Glomerular endothelial cell (primary cell): ENCODE results near the gene MAK. TPM values are rescaled to one million over a fixed set of nuclear protein-coding genes. Genes with fewer than 3 reads are reported as not detected.
"Not testable (repeated sequence)": the region's sequence is repeated elsewhere in the genome, so short reads cannot be mapped to it uniquely, and the experiment has no call there.

Source experiments
- DNase-seq: peaks from one replicate; pipeline ENCODE4 v3.0.0-alpha.2; 2011; ENCODE audit warnings: low read depth, low spot score; ENCODE audit errors: extremely low read depth
- total RNA-seq: library from RNA; depleted of rRNA; stranded (reverse); fragments of >200 nt; gene quantifications from 2 replicates; pipeline ENCODE4 v1.2.3, GENCODE V29; 2015

Gene MAK
- total RNA-seq, 1 donor from 2014 or later = not detected

- no peak for DNase-seq
Observed at GRCh38 chr6:10854922-10855632, 16.7 kb upstream of the MAK start.

GRCh38 chr6:10853849-10854300 lies 15.5 kb upstream of the MAK start:
- DNase-seq = not testable (repeated sequence)

- no peak for DNase-seq
Observed at GRCh38 chr6:10852361-10852960, 14.1 kb upstream of the MAK start.

- no peak for DNase-seq
Observed at GRCh38 chr6:10850728-10851127, 12.4 kb upstream of the MAK start.

DNA sequence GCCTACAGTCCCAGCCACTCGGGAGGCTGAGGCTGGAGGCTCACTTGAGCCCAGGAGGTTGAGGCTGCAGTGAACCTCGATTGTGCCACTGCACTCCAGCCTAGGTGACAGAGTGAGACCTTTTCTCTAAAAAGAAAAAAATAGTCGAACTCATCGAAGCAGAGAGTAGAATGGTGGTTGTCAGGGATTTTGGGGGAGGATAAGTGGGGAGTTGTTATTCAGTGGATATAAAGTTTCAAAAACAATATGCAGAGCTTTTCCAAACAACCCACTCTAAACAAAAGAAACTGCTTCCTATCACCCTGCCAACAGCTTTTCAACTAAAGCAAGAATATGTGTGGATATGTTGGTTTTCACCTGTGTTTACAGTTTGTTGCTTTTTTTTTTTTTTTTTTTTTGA lies 11.6 kb upstream of the MAK start:
- DNase-seq = no peak

DNA sequence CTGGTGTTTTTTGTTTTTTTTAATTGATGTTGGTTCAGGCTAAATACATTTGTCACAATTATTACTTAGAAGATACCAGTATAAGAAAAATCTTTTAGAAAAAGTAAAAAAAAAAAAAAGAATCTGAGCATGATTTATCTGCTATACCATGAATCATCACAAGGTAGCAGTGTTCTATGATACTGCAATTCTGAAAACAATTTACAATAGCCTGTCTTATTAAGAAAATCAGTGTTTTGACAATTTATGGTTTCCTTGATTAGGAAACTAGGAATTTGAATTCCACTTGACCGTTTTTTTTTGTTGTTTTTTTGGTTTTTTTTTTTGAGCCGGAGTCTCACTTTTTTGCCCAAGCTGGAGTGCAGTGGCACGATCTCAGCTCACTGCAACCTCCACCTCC lies 9.3 kb upstream of the MAK start:
- no peak for DNase-seq

DNA sequence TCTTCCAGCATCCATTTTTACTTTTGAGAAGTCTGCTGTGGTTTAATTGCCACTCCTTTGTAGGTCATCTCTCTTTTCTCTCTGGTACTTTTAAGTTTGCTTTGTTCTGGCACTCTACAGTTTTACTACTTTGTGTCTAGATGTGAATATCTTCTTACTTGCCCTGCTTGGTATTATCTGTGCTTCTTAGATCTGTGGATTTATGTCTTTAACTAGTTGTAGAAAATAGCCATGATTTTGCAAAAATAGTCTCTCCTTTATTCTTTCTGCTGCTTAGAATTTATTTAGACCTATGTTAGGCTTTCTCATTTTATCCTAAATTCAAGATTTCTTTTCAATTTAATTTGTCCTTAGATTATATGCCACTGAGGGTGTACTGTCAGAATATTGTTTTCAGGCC lies 5.2 kb upstream of the MAK start:
- DNase-seq = no peak

- no peak for DNase-seq
Observed at GRCh38 chr6:10838794-10839333, 525 bp upstream of the MAK start.

DNA sequence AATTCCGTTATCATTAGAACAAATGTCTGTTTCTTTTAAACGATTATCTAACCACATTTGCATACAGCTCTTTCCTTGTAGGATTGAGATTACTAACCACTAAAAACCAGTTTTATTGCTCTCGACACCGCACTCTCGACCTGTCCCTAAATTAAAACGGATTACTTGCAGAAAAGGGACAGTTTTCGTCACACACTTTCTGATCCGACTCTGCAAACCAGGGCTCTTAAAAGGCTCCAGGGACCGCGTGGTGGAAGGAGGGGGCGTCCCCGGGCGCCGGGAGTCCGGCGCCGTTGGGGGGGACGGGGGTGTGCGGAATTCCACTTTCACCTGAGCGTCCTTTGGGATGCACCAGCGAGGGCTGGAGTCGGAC lies 731 bp downstream of the MAK start:
- no peak for DNase-seq

DNA sequence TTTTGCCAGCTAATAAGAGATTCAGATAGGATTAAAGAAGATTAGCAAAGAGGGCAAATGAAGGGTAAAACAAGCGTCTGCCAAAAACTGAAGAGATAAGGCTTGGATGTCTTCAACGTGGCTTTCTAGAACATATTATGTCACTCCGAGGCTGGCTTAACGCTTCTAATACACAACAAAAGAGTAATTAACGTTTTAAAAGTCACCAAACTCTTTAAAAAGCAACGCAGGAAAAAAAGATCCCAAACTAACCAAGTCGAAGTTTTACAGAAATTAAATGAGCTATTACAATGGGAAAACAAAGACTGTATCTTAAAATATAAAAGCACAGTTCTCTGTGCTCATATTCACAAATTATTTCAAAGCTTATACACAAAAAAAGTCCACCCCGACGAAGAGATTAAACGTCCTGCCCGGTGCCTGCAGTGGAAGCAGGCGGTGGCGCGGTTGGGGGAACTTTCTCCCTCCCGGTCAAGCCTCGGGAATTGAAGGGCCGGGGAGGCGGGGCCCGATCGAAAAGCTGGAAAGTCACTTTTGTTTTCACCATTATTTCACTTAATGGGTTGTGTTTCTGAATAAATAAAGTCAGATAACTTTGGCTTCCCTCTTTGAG lies 1.2 kb downstream of the MAK start:
- no peak for DNase-seq

DNA sequence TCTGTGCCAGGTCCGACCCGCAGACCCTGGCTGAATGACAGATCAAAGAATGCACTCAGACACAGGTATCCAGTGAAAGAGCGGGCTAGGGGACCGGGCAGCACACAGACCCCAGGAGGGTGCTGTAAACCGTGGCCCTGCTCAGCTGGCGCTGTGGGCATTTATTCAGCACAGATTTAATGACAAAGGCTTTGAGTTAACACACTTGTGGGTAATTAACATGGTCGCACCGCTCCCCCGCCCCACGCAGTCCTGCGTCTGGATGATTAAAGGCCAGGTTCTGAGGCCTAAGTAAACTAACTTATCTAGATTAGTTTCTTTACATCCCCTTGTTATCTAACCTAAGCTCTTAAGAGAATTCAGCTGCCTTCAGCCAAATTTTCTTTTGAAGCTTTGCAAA lies 3.5 kb downstream of the MAK start:
- DNase-seq = no peak

GRCh38 chr6:10831609-10832008 lies 6.7 kb downstream of the MAK start:
- no peak for DNase-seq

DNA sequence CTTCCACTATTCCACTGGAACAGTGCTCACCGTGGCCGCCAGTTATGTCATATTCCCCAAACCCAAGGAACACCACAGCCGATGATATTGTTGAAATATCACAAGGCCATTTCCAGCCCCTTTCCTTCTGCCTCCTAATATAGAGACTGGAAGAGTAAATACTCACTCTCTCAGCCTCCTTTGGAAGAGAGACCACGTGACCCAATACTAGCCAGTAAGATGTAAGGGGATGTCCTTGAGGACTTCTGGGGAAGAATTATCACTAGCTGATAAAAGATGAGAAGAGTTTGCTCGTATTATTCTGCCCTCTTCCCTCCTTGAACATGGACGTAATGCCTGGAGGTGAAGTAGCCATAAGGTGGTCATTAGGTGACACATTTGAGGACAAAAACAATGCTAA lies 13.5 kb downstream of the MAK start:
- no peak for DNase-seq

DNA sequence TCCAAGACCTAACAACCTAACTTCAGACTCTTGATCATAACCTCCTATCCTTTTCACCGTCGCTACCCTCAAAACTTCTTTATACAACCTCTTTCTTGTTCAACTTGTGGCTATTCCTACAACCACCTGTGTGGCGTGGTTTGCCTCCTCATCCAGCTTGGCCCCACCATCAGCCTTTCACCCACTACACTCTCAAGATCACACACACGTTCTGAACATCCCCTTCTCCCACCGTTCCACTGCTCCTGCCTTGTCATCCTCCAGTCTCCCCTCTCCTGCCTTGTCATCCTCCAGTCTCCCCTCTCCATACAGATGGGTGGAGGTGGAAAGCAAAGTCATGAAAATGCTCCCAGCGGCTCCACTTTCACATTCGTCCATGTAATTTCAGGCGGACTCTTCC lies 14.0 kb downstream of the MAK start:
- DNase-seq = no peak

- DNase-seq = not testable (repeated sequence)
Observed at GRCh38 chr6:10814176-10814575, 24.2 kb downstream of the MAK start.

GRCh38 chr6:10809098-10809497 lies 29.2 kb downstream of the MAK start:
- no peak for DNase-seq

DNA sequence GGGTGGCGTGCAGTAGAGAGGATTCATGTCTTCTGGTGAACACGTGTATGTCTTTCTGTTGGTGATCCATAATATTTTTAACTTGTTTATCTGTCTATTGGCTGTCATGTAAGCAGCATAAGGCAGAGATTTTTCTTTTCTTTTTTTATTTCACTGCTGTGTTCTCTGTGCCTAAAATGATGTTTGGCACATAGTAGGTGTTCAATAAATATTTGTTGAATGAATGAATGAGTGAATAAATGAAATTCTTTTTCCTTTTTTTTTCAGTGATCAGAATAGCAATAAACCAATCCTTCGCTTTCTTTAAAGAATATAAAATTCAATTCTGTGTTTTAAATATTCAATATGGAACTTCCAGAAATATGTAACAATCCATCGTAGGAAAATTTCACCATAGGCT lies 30.0 kb downstream of the MAK start:
- DNase-seq = no peak

DNA sequence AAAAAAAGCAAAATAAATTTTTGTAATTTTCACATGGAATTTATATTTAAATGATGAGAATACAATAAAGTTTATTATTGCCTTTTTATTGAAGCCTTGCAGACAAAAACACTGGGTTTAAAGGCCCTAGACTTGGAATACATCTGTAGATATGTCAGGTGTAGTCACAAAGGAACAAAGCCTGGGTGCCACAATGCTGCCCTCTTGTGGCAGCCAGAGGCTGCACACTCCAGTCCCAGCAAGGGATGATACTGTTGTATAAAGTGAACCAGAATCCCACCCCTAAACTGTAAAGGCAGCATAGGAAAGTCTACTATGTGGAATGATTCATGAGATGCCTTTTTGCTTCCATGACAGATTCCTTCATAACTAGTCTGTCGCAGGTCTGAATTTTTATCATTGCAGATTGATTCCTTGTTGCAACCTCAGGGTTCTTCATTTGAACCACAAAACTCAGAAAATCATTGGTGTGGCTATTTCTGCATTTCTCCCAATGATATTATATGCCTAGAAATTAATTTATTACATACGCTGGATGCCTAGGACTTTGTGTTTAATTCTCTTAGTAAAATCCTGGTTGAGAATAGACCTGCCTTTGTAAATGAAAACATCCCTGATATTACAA lies 37.0 kb downstream of the MAK start:
- DNase-seq = peak; percentile 34

- no peak for DNase-seq
Observed at GRCh38 chr6:10800810-10801209, 37.5 kb downstream of the MAK start.

DNA sequence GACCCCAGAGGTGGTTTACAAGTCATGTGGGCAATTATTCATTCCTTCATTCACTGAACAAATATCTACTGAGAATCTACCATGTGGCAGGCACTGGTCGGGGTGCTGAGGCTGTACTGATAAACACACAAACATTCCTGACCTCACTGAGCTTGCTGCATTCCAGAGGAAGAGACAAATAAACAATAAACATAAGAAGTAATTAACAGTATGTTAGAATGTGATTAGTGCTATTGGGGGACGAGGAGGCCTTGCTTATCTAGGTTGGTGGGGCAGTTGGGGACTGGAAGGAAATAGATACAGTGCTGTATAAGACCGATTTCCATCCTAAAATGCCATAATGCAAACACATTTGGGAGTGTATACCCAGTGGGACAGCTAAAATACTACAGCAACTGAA lies 44.1 kb downstream of the MAK start:
- no peak for DNase-seq

DNA sequence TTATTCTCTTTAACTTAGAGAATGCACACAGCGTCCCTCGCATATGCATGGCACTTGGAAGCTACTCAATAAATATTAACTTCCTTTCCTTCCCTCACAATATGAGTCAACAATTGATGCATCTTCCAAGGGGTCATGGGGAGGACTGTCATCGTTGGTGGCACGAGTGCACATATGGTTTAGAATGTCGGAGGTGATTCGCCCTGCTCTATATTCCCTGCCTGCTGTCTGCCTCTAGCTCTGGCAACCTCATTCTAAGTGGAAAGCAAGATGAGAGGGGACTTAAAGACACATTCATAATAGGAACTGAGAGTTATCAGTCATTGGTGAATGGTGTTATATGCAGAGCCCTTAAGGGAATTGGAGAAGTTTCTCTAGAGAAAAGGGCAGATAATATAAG lies 44.6 kb downstream of the MAK start:
- DNase-seq = no peak

DNA sequence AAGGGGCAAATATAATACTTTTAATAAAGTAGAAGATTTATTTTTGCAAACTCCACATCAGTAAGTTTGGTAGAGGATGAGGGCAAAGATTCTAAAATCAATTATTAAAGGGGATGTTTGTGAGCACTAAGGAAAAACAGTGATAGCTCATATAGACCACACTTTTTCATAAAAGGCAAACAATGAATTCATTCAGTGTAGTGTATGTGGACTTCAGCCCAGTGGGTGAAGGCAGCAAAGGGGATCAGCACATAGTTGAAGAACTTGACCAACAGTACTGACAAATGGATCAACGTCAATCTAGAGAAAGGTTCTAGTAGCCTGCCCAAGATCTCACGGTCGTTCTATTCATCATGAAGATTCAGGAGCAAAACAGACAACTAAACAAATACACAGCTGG lies 45.3 kb downstream of the MAK start:
- DNase-seq = no peak
